RWPE2 (cell line): ENCODE measurements around the gene PALD1.
"Not testable (repeated sequence)": the region's sequence is repeated elsewhere in the genome, so short reads cannot be mapped to it uniquely, and the experiment has no call there.

ENCODE experiments used
- ATAC-seq: fragments of 200-7000 bp; cut with Tn5 transposase; 3 replicates; pipeline ENCODE4 v1.9.1; 2021; ENCODE audit warnings: low read depth
- DNase-seq: peaks from one replicate; pipeline ENCODE4 v3.0.0-alpha.2; 2020; ENCODE audit warnings: low spot score
- H3K27ac ChIP-seq: fragments of 450-650 bp; 2 replicates; pipeline ENCODE4 v1.5.1; 2017; ENCODE audit warnings: mild to moderate bottlenecking; ENCODE audit not compliant: poor library complexity, severe bottlenecking
- H3K27me3 ChIP-seq: fragments of 250-450 bp; sonication (Bioruptor Pico); 2 replicates; pipeline ENCODE4 v1.5.1; 2021; ENCODE audit warnings: mild to moderate bottlenecking, moderate library complexity; ENCODE audit not compliant: insufficient read depth, poor library complexity, severe bottlenecking
- H3K36me3 ChIP-seq: fragments of 250-450 bp; sonication (Bioruptor Pico); 2 replicates; pipeline ENCODE4 v1.5.1; 2020; ENCODE audit warnings: low read depth, mild to moderate bottlenecking, moderate library complexity
- H3K4me1 ChIP-seq: fragments of 250-450 bp; sonication (Bioruptor Pico); 2 replicates; pipeline ENCODE4 v1.5.1; 2021; ENCODE audit warnings: mild to moderate bottlenecking, moderate library complexity; ENCODE audit not compliant: insufficient read depth, poor library complexity, severe bottlenecking
- H3K4me3 ChIP-seq: fragments of 250-450 bp; sonication (Bioruptor Pico); 2 replicates; pipeline ENCODE4 v1.5.1; 2021; ENCODE audit warnings: mild to moderate bottlenecking, moderate library complexity; ENCODE audit not compliant: severe bottlenecking
- H3K9me3 ChIP-seq: fragments of 250-450 bp; sonication (Bioruptor Pico); 2 replicates; pipeline ENCODE4 v1.5.1; 2021; ENCODE audit warnings: mild to moderate bottlenecking, moderate library complexity; ENCODE audit not compliant: severe bottlenecking
- TF ChIP-seq, protein P1 (sequence below): fragments of 450-650 bp; IDR thresholded peaks from one replicate; pipeline ENCODE4 v1.5.1; 2017; ENCODE audit warnings: mild to moderate bottlenecking, moderate library complexity; ENCODE audit not compliant: poor library complexity, severe bottlenecking

Gene PALD1

GRCh38 chr10:70579234-70580002, 100.9 kb downstream of the PALD1 start:
- no peaks in the 10 kb centered on the region for H3K36me3 ChIP-seq
- H3K9me3 ChIP-seq = no peaks in the 10 kb centered on the region
- ATAC-seq = no peak
- no peaks in the 10 kb centered on the region for H3K27me3 ChIP-seq
- peak overlapping the region; percentile 23 for H3K27ac ChIP-seq
- TF ChIP-seq, protein P1, sequence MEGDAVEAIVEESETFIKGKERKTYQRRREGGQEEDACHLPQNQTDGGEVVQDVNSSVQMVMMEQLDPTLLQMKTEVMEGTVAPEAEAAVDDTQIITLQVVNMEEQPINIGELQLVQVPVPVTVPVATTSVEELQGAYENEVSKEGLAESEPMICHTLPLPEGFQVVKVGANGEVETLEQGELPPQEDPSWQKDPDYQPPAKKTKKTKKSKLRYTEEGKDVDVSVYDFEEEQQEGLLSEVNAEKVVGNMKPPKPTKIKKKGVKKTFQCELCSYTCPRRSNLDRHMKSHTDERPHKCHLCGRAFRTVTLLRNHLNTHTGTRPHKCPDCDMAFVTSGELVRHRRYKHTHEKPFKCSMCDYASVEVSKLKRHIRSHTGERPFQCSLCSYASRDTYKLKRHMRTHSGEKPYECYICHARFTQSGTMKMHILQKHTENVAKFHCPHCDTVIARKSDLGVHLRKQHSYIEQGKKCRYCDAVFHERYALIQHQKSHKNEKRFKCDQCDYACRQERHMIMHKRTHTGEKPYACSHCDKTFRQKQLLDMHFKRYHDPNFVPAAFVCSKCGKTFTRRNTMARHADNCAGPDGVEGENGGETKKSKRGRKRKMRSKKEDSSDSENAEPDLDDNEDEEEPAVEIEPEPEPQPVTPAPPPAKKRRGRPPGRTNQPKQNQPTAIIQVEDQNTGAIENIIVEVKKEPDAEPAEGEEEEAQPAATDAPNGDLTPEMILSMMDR = no peak
- peak; percentile 6 for DNase-seq
- H3K4me3 ChIP-seq = no peak overlapping the region
- H3K4me1 ChIP-seq = peaks cover 21% of the 10 kb centered on the region

- not testable (repeated sequence) for ATAC-seq, H3K36me3 ChIP-seq, H3K27me3 ChIP-seq, H3K4me3 ChIP-seq, H3K9me3 ChIP-seq, H3K27ac ChIP-seq
- peaks cover 19% of the 10 kb centered on the region for H3K4me1 ChIP-seq
- DNase-seq = peak; percentile 1
These were observed 102.6 kb downstream of the PALD1 start for GRCh38 chr10:70581176-70581575.

- Histone ChIP-seq H3K4me1 (peaks cover 11% of the 10 kb centered on the region), H3K36me3 (no peaks in the 10 kb centered on the region), H3K9me3 (no peaks in the 10 kb centered on the region), H3K27me3 (no peaks in the 10 kb centered on the region), H3K27ac (no peak overlapping the region), H3K4me3 (no peak overlapping the region)
- TF ChIP-seq, protein P1 = no peak
- DNase-seq = peak; percentile 22
- no peak for ATAC-seq
These were observed 104.5 kb downstream of the PALD1 start for GRCh38 chr10:70582793-70583668.

DNA sequence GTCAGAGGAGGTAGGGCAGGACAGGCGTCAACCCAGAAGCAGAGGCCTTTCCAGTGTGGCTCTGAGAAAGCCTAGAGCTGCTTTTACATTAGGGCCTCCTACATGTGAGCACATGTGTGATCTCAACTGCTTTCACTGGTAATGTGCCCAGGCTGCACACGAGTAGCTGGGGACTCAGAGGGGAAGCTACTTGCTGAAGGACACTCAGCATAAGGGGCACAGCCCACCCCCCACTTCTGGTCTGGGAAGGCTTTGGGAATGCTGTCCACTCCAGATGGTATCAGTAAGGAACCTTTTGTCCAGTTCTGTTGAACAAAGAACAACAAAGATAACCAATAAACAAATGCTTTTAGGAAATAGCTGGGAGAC, 105.1 kb downstream of the PALD1 start:
- Histone ChIP-seq H3K4me3 (no peak overlapping the region), H3K27me3 (no peaks in the 10 kb centered on the region), H3K36me3 (no peaks in the 10 kb centered on the region), H3K4me1 (peaks cover 6% of the 10 kb centered on the region), H3K27ac (no peak overlapping the region), H3K9me3 (no peaks in the 10 kb centered on the region)
- no peak for ATAC-seq
- DNase-seq = no peak
- TF ChIP-seq, protein P1 = no peak

- TF ChIP-seq, protein P1 = no peak
- DNase-seq = peak; percentile 19
- H3K27ac ChIP-seq = no peak overlapping the region
These were observed 105.8 kb downstream of the PALD1 start for GRCh38 chr10:70584366-70584765.

More at GRCh38 chr10:70584366-70584765, 105.8 kb downstream of the PALD1 start:
- Histone ChIP-seq H3K36me3 (no peaks in the 10 kb centered on the region), H3K27me3 (no peaks in the 10 kb centered on the region), H3K4me3 (no peak overlapping the region), H3K9me3 (no peaks in the 10 kb centered on the region), H3K4me1 (peaks cover 3% of the 10 kb centered on the region)
- no peak for ATAC-seq
